SK-N-MC (cell line): Measurements from ENCODE around the gene DCTN2.

Source experiments
- EZH2 ChIP-seq: fragments of 200-600 bp; sonication (generic); IDR thresholded peaks from one replicate; pipeline ENCODE4 v1.6.1; 2017; ENCODE audit warnings: antibody characterized with exemption
- POLR2AphosphoS5 ChIP-seq: IDR thresholded peaks from 2 replicates; pipeline ENCODE4 v1.6.1; 2012; ENCODE audit warnings: mild to moderate bottlenecking, low read depth, low read length, borderline replicate concordance

DNA sequence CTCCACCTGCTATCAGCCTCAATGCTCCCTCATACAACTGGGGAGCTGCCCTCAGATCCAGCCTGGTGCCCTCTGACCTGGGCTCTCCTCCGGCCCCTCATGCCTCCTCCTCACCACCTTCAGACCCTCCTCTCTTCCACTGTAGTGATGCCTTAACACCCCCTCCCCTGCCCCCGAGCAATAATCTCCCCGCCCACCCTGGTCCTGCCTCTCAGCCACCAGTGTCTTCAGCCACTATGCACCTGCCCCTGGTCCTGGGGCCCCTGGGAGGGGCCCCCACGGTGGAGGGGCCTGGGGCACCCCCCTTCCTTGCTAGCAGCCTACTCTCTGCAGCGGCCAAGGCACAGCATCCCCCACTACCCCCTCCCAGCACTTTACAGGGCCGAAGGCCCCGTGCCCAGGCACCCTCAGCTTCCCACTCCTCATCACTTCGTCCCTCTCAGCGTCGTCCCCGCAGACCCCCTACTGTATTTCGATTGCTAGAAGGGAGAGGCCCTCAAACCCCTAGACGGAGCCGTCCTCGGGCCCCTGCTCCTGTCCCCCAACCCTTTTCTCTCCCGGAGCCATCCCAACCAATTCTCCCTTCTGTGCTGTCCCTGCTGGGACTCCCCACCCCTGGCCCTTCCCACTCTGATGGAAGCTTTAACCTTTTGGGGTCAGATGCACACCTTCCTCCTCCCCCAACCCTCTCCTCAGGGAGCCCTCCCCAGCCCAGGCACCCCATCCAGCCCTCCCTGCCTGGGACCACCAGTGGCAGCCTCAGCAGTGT, 21.2 kb downstream of the DCTN2 start:
- no peak for TF ChIP-seq EZH2
- TF ChIP-seq POLR2AphosphoS5 = no peak
